Natural killer cell treated with Interleukin-12 subunit alpha and Interleukin-12 subunit beta and Interleukin-15 and Interleukin-18, amount 100 ng/mL, for 72 hours (primary cell): Measurements from ENCODE around the gene MICOS13. TPM values are rescaled to one million over a fixed set of nuclear protein-coding genes. Genes with fewer than 3 reads are reported as not detected.
A peak's percentile ranks its signal among the peaks of the same experiment; 100 is the strongest.
"Not testable (repeated sequence)": the region's sequence is repeated elsewhere in the genome, so short reads cannot be mapped to it uniquely, and the experiment has no call there.

Experiments
- ATAC-seq, 2 donors: fragments of 150-1000 bp; cut with Tn5 transposase in 1 of 2; sonication (Bioruptor Pico), chemical (Tn5 transposase) in 1 of 2; 2 replicates each; pipeline ENCODE4 v1.10.0; 2021
- DNase-seq: peaks from one replicate; pipeline ENCODE4 v3.0.0; 2022; ENCODE audit warnings: low spot score
- H3K27ac Mint-ChIP-seq, 2 donors: 1 replicate in 1 of 2; 2 replicates in 1 of 2; pipeline ENCODE4 v1.8.0; 2022; ENCODE audit warnings: mixed read lengths in 2 of 2, mild to moderate bottlenecking in 1 of 2, moderate library complexity in 1 of 2
- H3K27me3 Mint-ChIP-seq, 2 donors: 1 replicate in 1 of 2; 2 replicates in 1 of 2; pipeline ENCODE4 v1.8.0; 2022; ENCODE audit warnings: mixed read lengths in 2 of 2
- H3K36me3 Mint-ChIP-seq: one replicate; pipeline ENCODE4 v1.8.0; 2022; ENCODE audit warnings: mixed read lengths
- H3K4me1 Mint-ChIP-seq, 2 donors: 1 replicate in 1 of 2; 2 replicates in 1 of 2; pipeline ENCODE4 v1.8.0; 2022; ENCODE audit warnings: low read depth in 2 of 2, mixed read lengths in 2 of 2, mild to moderate bottlenecking in 1 of 2
- H3K4me3 Mint-ChIP-seq: one replicate; pipeline ENCODE4 v1.8.0; 2022; ENCODE audit warnings: mixed read lengths
- H3K9me3 Mint-ChIP-seq: 2 replicates; pipeline ENCODE4 v1.8.0; 2022; ENCODE audit warnings: mixed read lengths
- total RNA-seq, 2 donors: library from RNA; stranded (reverse); gene quantifications; one replicate each; pipeline ENCODE4 v1.2.3, GENCODE V29; 2022

Gene MICOS13
- total RNA-seq, 2 donors from 2014 or later, result 40.7 to 41.4 TPM

GRCh38 chr19:5695649-5696195 is 15.4 kb upstream of the MICOS13 start:
- H3K36me3 Mint-ChIP-seq, result peaks cover 3% of the 10 kb centered on the region
- ATAC-seq, result no peak
- H3K27ac Mint-ChIP-seq, result no peak overlapping the region
- H3K9me3 Mint-ChIP-seq, result no peaks in the 10 kb centered on the region
- H3K4me3 Mint-ChIP-seq, result no peak overlapping the region
- no peak for DNase-seq
- peaks cover 3 to 23% of the 10 kb centered on the region in 2 donors for H3K4me1 Mint-ChIP-seq
- H3K27me3 Mint-ChIP-seq, result no peaks in the 10 kb centered on the region

- Mint-ChIP-seq H3K4me1 (peaks cover 9 to 27% of the 10 kb centered on the region in 2 donors), H3K27me3 (no peaks in the 10 kb centered on the region), H3K9me3 (no peaks in the 10 kb centered on the region), H3K36me3 (peaks cover 7% of the 10 kb centered on the region), H3K4me3 (no peak overlapping the region), H3K27ac (no peak overlapping the region)
- ATAC-seq (no peak), DNase-seq (no peak)
These were observed 14.8 kb upstream of the MICOS13 start for GRCh38 chr19:5694956-5695648.

- no peak for ATAC-seq
These were observed 14.0 kb upstream of the MICOS13 start for GRCh38 chr19:5694167-5694955.

GRCh38 chr19:5693195-5694166 is 13.2 kb upstream of the MICOS13 start:
- H3K27ac Mint-ChIP-seq, result peak overlapping the region in 1 of 2 donors; percentile 44
- H3K4me1 Mint-ChIP-seq, result peaks cover 14 to 31% of the 10 kb centered on the region in 2 donors
- peak overlapping the region; percentile 39 for H3K4me3 Mint-ChIP-seq
- DNase-seq (no peak), ATAC-seq (no peak)
- no peaks in the 10 kb centered on the region for H3K27me3 Mint-ChIP-seq
- H3K9me3 Mint-ChIP-seq, result no peaks in the 10 kb centered on the region
- peaks cover 7% of the 10 kb centered on the region for H3K36me3 Mint-ChIP-seq

More at GRCh38 chr19:5694167-5694955, 14.0 kb upstream of the MICOS13 start:
- Mint-ChIP-seq H3K4me3 (no peak overlapping the region), H3K27ac (no peak overlapping the region), H3K36me3 (peaks cover 7% of the 10 kb centered on the region), H3K27me3 (no peaks in the 10 kb centered on the region), H3K4me1 (peaks cover 14 to 31% of the 10 kb centered on the region in 2 donors), H3K9me3 (no peaks in the 10 kb centered on the region)
- DNase-seq, result no peak

GRCh38 chr19:5692723-5693194 is 12.4 kb upstream of the MICOS13 start:
- H3K4me3 Mint-ChIP-seq, result peak overlapping the region; percentile 58
- H3K4me1 Mint-ChIP-seq, result peaks cover 14 to 36% of the 10 kb centered on the region in 2 donors
- no peaks in the 10 kb centered on the region for H3K9me3 Mint-ChIP-seq
- H3K27ac Mint-ChIP-seq, result peak overlapping the region in 1 of 2 donors; percentile 44
- ATAC-seq, result no peak
- DNase-seq, result no peak
- H3K36me3 Mint-ChIP-seq, result peaks cover 7% of the 10 kb centered on the region
- no peaks in the 10 kb centered on the region for H3K27me3 Mint-ChIP-seq

GRCh38 chr19:5691822-5692722 is 11.8 kb upstream of the MICOS13 start:
- H3K4me1 Mint-ChIP-seq, result peaks cover 14 to 34% of the 10 kb centered on the region in 2 donors
- ATAC-seq (no peak), DNase-seq (no peak)
- H3K9me3 Mint-ChIP-seq, result no peaks in the 10 kb centered on the region
- H3K36me3 Mint-ChIP-seq, result peaks cover 7% of the 10 kb centered on the region
- peak overlapping the region; percentile 58 for H3K4me3 Mint-ChIP-seq
- H3K27ac Mint-ChIP-seq, result peak overlapping the region in 1 of 2 donors; percentile 44
- no peaks in the 10 kb centered on the region for H3K27me3 Mint-ChIP-seq

- H3K27ac Mint-ChIP-seq, result peak overlapping the region; percentile 96 to 97
These were observed 10.9 kb upstream of the MICOS13 start for GRCh38 chr19:5690955-5691821.

GRCh38 chr19:5690125-5690954 is 10.0 kb upstream of the MICOS13 start, which contains the start of gene RPL36:
TSS of gene RPL36 (plus strand) at chr19:5690295. CDS start at chr19:5690508, 213 bp downstream.
- Mint-ChIP-seq H3K4me3 (peak within 1 kb of the TSS; percentile 98), H3K36me3 (peaks cover 7% of the 10 kb centered on the region), H3K27me3 (no peaks in the 10 kb centered on the region), H3K9me3 (no peaks in the 10 kb centered on the region), H3K27ac (peak within 1 kb of the TSS; percentile 96 to 97), H3K4me1 (peaks cover 19 to 36% of the 10 kb centered on the region in 2 donors)
- ATAC-seq, result peak; percentile 73 to 75
- peak; percentile 97 for DNase-seq

More at GRCh38 chr19:5690955-5691821, 10.9 kb upstream of the MICOS13 start:
- no peak for ATAC-seq
- Mint-ChIP-seq H3K9me3 (no peaks in the 10 kb centered on the region), H3K4me1 (peaks cover 14 to 36% of the 10 kb centered on the region in 2 donors), H3K36me3 (peaks cover 7% of the 10 kb centered on the region), H3K4me3 (peak overlapping the region; percentile 98), H3K27me3 (no peaks in the 10 kb centered on the region)
- no peak for DNase-seq

- DNase-seq, H3K27me3 Mint-ChIP-seq, ATAC-seq, H3K36me3 Mint-ChIP-seq, H3K9me3 Mint-ChIP-seq, H3K27ac Mint-ChIP-seq: not testable (repeated sequence)
- peaks cover 19 to 37% of the 10 kb centered on the region in 2 donors for H3K4me1 Mint-ChIP-seq
- peak overlapping the region; percentile 58 for H3K4me3 Mint-ChIP-seq
These were observed 8.1 kb upstream of the MICOS13 start for GRCh38 chr19:5688262-5688881.

- peaks cover 19 to 32% of the 10 kb centered on the region in 2 donors for H3K4me1 Mint-ChIP-seq
- H3K36me3 Mint-ChIP-seq, result peaks cover 7% of the 10 kb centered on the region
- no peak for DNase-seq
These were observed 7.3 kb upstream of the MICOS13 start for GRCh38 chr19:5687360-5688198.

More at GRCh38 chr19:5687360-5688198, 7.3 kb upstream of the MICOS13 start:
- Mint-ChIP-seq H3K27me3 (no peaks in the 10 kb centered on the region), H3K9me3 (no peaks in the 10 kb centered on the region), H3K4me3 (peak overlapping the region; percentile 76), H3K27ac (peak overlapping the region in 1 of 2 donors; percentile 75)
- ATAC-seq, result no peak
